ENCODE measurements around the gene GLCE.
A peak's percentile ranks its signal among the peaks of the same experiment; 100 is the strongest.

The GLCE gene

GRCh38 chr15:69160141-69160993, at the start of gene GLCE:
Gene GLCE (plus strand): TSS chr15:69160635. CDS start chr15:69255807, 95,172 bp downstream.
- FAIRE-seq = peak; percentile 85

GRCh38 chr15:69114331-69114928, 46.0 kb upstream of the GLCE start:
- no peak for FAIRE-seq

GRCh38 chr15:69115031-69115430, 45.4 kb upstream of the GLCE start:
- FAIRE-seq = no peak

GRCh38 chr15:69116391-69116790, 44.0 kb upstream of the GLCE start:
- FAIRE-seq = no peak

DNA sequence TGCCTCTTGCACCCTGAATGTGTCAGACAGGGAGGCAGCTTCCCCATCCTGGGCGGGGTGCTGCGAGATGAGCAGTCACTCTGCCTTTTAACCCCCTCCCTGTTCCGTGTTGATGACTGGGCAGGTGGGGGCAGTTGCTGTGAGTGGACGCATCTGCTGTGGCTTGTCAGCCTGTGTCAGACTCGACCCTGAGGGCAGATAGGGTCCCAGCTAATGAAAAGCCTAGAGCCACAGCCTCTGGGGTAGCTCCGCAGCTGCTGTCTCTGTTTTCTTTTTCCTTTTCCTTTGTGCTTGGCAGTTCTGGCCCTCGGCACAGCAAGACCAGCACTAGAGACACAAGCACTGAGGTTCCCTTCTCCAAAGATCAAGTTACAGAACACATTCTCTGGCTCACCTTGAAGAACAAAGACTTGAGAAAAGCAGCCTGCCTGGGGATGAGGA, 43.0 kb upstream of the GLCE start:
- no peak for FAIRE-seq

- FAIRE-seq = no peak
Observed at GRCh38 chr15:69118089-69118488, 42.3 kb upstream of the GLCE start.

DNA sequence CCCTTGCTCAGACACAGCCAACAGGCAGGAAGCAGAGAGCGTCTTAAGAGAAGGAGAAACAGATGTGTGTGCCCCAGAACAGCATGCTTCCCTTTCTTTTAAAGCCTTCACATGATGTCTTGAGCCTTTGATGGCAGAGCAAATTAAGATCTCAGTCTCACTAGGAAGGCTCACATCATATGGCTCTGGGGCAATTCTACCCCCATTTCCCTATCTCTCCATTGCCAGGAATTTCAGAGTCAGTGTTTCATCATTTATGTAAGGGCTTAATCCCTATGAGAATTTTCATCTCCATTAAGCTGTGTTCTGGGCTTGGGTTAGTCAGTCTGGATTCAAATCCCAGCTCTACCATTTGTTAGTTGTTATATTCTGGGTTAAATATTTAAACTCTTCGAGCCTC, 41.4 kb upstream of the GLCE start:
- FAIRE-seq = no peak

- no peak for FAIRE-seq
Observed at GRCh38 chr15:69119683-69120395, 40.6 kb upstream of the GLCE start.

- FAIRE-seq = no peak
Observed at GRCh38 chr15:69120732-69121131, 39.7 kb upstream of the GLCE start.

GRCh38 chr15:69121198-69121828, 39.1 kb upstream of the GLCE start:
- FAIRE-seq = no peak

- FAIRE-seq = no peak
Observed at GRCh38 chr15:69125236-69125635, 35.2 kb upstream of the GLCE start.

DNA sequence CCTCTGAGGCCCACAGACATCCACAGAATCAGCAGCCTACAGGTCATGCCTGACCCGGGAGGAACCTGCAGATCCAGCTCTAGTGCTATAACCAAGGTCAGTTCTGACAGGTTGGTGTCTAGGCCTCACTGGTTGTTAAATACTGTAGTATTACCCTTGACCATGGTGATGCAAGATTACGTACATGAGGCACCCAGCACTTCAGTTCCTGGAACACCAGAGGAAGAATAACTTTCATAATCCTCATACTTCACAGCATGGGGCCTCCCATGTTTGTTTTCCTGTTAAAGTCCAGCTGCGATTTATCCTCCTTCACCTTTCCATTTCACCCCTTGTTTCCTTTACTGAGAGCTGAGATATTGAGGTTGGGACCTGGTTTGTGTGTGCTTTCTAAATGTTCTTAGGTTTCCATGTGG, 34.4 kb upstream of the GLCE start:
- FAIRE-seq = no peak

DNA sequence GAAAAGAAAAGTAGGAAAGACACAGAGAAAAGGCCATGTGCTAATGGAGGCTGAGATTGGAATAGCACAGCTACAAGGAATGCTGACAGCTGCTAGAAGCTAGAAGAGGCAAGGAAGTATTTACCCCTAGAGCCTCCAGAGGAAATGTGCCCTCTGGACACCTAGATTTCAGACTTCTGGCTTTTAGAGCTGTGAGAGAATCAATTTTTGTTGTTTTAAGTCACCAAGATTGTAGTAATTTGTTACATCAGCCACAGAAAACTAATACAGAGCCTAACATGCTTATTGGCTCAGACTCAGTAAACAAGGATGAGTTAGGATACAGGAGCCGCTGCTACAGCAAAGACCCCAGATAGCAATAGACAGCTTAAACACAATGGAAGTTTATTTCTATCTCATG, 33.1 kb upstream of the GLCE start:
- no peak for FAIRE-seq

- no peak for FAIRE-seq
Observed at GRCh38 chr15:69128667-69129311, 31.6 kb upstream of the GLCE start.

DNA sequence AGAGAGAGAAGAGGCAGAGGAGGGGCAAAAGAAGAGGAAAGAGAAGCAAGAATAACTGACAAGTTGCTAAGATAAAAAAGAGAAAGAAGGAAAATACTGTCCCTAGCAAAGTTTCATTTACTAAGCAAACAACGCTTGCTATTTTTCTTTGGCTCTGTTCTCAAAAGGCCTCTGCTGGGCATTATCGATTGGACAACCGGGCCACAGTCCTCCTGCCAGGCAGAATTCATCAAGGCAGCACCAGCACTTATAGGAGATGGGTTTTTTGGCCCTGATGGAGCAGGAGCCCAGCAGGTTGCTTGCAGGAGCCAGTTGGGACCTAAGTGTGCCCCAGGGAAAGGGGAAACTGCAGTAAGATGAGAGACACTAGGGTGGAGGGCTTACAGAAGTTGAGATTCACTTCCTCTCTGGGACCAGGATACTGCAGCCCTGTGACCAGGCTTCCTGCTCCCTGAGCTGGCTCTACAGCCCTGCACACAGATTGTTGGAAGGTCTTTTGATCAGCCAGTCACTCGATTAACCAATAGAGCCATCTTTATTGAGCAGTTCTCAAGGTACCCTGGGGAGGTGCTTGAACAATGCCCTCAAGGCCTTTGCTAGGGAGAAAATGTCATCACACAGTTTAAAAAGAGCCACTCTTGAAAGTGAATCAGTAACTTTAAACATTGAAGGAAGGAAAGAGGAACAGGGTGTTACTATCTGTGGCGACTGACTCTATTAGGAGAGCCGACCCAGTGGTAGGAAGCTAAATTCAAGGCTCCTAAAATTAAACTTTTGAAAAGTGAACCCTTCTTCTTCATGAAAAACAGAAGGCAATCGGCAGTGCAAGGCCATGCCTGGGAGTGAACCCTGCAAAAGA, 28.8 kb upstream of the GLCE start:
- no peak for FAIRE-seq

DNA sequence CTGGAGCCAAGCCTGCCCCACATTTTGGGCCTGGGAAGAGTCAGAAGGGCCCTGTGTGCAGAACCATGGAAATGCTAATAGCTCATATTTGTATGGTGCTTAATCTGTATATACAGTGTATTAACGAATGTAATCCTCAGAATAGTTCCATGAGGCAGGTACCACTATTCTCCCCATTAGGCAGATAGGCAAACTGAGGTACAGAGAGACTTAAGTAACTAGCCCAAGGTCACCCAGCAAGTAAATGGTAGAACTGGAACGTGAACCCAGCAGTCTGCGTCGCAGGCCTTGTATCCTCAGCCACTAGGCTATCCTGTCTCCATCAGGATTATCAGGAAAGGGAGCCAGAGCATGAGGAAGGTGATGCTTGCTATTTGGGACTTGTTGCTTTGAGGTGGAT, 28.0 kb upstream of the GLCE start:
- FAIRE-seq = no peak

DNA sequence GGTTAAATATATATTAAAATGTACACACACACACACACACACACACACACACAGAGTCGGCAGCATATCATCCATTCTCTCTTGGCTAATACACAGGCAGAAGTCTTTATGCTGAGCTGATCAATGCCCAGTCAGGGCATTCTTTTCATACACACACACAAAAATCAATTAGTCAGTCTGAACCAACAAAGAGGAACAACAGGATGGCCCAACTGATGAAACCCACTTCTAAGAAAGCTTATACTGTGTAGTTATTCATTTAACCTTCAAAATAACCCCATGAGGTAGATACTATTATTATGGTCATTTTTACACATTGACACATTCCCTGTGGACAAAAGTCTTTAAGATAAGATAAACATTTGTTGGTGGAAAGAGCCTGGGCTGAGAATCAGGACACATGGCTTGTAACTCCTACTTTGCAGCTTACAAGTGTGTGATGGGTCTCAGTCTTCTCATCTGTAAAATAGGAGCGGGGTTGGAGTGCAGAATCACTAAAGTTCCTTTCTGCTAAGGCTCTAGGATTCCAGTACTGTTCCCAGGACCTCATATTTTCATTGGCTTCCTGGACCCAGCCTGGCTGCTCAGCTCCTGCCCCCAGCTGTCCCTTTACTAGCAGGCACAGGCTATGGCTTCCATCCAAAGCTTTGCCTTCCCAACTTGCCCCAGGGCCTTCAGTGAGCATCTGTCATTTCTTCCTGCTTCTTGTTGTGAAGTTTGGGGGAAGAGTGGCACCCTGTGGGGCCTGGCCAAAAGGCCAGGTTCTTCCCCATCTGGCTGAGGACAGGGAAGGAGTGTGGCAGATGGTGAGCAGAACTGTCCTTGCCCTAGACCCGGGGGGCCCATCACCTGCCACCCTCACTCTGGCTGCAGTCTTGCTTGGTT, 27.2 kb upstream of the GLCE start:
- no peak for FAIRE-seq

DNA sequence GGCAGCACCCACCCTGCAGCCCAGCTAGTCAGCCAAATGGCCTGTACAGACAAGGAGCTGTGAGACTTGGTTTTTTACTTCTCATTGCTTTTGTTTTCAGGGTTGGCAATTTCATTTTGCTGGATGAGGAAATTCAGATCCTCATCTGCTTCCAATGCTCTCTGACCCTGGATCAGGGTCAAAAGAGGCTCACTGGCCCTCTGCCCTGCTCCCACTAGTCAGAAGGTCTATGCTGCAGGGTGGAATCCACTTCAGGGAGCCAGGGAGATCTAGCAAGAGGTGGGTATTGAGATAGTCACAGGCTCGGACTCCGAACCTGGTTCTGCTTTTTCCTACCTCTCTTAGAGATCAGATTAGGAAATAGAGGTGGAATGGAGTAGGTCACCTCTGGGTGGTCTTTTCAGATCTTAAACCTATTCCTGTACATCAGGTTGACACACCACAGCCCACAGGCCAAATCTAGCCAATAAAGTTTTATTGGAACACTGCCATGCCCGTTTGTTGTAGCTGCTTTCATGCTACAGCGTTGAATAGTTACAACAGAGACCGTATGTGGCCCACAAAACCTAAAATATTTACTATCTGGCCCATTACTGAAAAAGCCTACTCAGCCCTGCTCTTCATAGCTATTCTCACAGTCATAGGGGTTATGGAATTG, 26.4 kb upstream of the GLCE start:
- no peak for FAIRE-seq

GRCh38 chr15:69134791-69135190, 25.6 kb upstream of the GLCE start:
- FAIRE-seq = no peak

GRCh38 chr15:69135499-69135898, 24.9 kb upstream of the GLCE start:
- FAIRE-seq = no peak

Data from A204.1 (cell line).